GM23338 (cell line): ENCODE measurements around the gene PPP4R1. TPM values are rescaled to one million over a fixed set of nuclear protein-coding genes. Genes with fewer than 3 reads are reported as not detected.

ENCODE experiments used
- ATAC-seq: fragments of 200-7000 bp; cut with Tn5 transposase; 3 replicates; pipeline ENCODE4 v1.9.1; 2020
- DNase-seq: peaks from one replicate; pipeline ENCODE4 v3.0.0-alpha.2; 2015; ENCODE audit warnings: low spot score
- H2AFZ ChIP-seq: fragments of 200-600 bp; sonication (generic); 2 replicates; pipeline ENCODE4 v1.8.0; 2016; ENCODE audit warnings: antibody characterized with exemption, mild to moderate bottlenecking, moderate library complexity
- H3F3A ChIP-seq: fragments of 200-600 bp; sonication (generic); replicated peaks from 2 replicates; pipeline ENCODE4 v1.8.0; 2017; ENCODE audit warnings: antibody characterized with exemption, mixed run types, low read depth
- H3K27ac ChIP-seq: fragments of 200-600 bp; sonication (generic); 2 replicates; pipeline ENCODE4 v1.6.1; 2016; ENCODE audit warnings: low read depth
- H3K27me3 ChIP-seq: fragments of 200-600 bp; sonication (generic); 2 replicates; pipeline ENCODE4 v1.8.0; 2016; ENCODE audit warnings: mild to moderate bottlenecking, mixed run types, moderate library complexity; ENCODE audit not compliant: insufficient read depth
- H3K36me3 ChIP-seq: fragments of 200-600 bp; sonication (generic); 2 replicates; pipeline ENCODE4 v1.8.0; 2016; ENCODE audit warnings: mild to moderate bottlenecking; ENCODE audit not compliant: insufficient read depth
- H3K4me1 ChIP-seq: fragments of 200-600 bp; sonication (generic); 2 replicates; pipeline ENCODE4 v1.8.0; 2016; ENCODE audit warnings: mild to moderate bottlenecking, moderate library complexity; ENCODE audit not compliant: insufficient read depth
- H3K4me2 ChIP-seq: fragments of 200-600 bp; sonication (generic); 2 replicates; pipeline ENCODE4 v1.7.1; 2017; ENCODE audit warnings: mixed run types
- H3K4me3 ChIP-seq: fragments of 200-600 bp; sonication (generic); 2 replicates; pipeline ENCODE4 v1.6.1; 2016; ENCODE audit warnings: mixed run types
- H3K79me2 ChIP-seq: fragments of 200-600 bp; sonication (generic); replicated peaks from 2 replicates; pipeline ENCODE4 v1.8.0; 2017; ENCODE audit warnings: mild to moderate bottlenecking; ENCODE audit not compliant: insufficient read depth
- H3K9me2 ChIP-seq: fragments of 200-600 bp; sonication (generic); 2 replicates; pipeline ENCODE4 v1.8.0; 2017; ENCODE audit not compliant: insufficient read depth
- H4K20me1 ChIP-seq: fragments of 200-600 bp; sonication (generic); replicated peaks from 2 replicates; pipeline ENCODE4 v1.8.0; 2017; ENCODE audit warnings: mild to moderate bottlenecking; ENCODE audit not compliant: insufficient read depth
- H3K27ac Mint-ChIP-seq: 2 replicates; pipeline ENCODE4 v1.8.0; 2020; ENCODE audit warnings: inconsistent platforms, mild to moderate bottlenecking, moderate library complexity, mixed read lengths
- H3K27me3 Mint-ChIP-seq: 3 replicates; pipeline ENCODE4 v1.8.0; 2022; ENCODE audit warnings: low read depth, mild to moderate bottlenecking, moderate library complexity, mixed read lengths, inconsistent platforms; ENCODE audit not compliant: insufficient read depth, poor library complexity
- H3K36me3 Mint-ChIP-seq: 3 replicates; pipeline ENCODE4 v1.8.0; 2021; ENCODE audit warnings: low read depth, mild to moderate bottlenecking, inconsistent platforms, moderate library complexity, mixed read lengths
- H3K4me1 Mint-ChIP-seq: 3 replicates; pipeline ENCODE4 v1.8.0; 2020; ENCODE audit warnings: mild to moderate bottlenecking, inconsistent platforms, mixed read lengths
- H3K4me3 Mint-ChIP-seq: 3 replicates; pipeline ENCODE4 v1.8.0; 2021; ENCODE audit warnings: moderate library complexity, mild to moderate bottlenecking, inconsistent platforms, mixed read lengths
- H3K9me3 Mint-ChIP-seq: 3 replicates; pipeline ENCODE4 v1.8.0; 2020; ENCODE audit warnings: moderate library complexity, mild to moderate bottlenecking, inconsistent platforms, mixed read lengths
- CREB1 ChIP-seq: fragments of 250-450 bp; sonication (Bioruptor Pico); IDR thresholded peaks from 2 replicates; pipeline ENCODE4 v1.5.0; 2020; ENCODE audit warnings: low read depth, mild to moderate bottlenecking, moderate library complexity
- CTCF ChIP-seq, 2 experiments: fragments of 200-600 bp in 1 of 2; sonication (generic) in 1 of 2; conservative IDR thresholded peaks; 2 replicates each; pipeline versions ENCODE4 v1.5.1 to v1.6.1; 2016 to 2017; ENCODE audit warnings: antibody characterized with exemption in 2 of 2, low read depth in 2 of 2, mild to moderate bottlenecking in 2 of 2, moderate library complexity in 1 of 2
- ETS1 ChIP-seq: IDR thresholded peaks from 2 replicates; pipeline ENCODE4 v1.6.1; 2016; ENCODE audit warnings: antibody characterized with exemption
- EZH2 ChIP-seq: fragments of 200-600 bp; sonication (generic); IDR thresholded peaks from one replicate; pipeline ENCODE4 v1.8.0; 2017; ENCODE audit warnings: antibody characterized with exemption, mild to moderate bottlenecking, low read depth; ENCODE audit not compliant: unreplicated experiment
- EZH2phosphoT487 ChIP-seq: fragments of 200-600 bp; sonication (generic); IDR thresholded peaks from one replicate; pipeline ENCODE4 v1.8.1; 2018; ENCODE audit warnings: antibody characterized with exemption; ENCODE audit not compliant: unreplicated experiment
- JUNB ChIP-seq: IDR thresholded peaks from one replicate; pipeline ENCODE4 v1.6.1; 2016; ENCODE audit warnings: antibody characterized with exemption; ENCODE audit not compliant: unreplicated experiment
- NANOG ChIP-seq: IDR thresholded peaks from 2 replicates; pipeline ENCODE4 v1.6.1; 2016; ENCODE audit warnings: antibody characterized with exemption, borderline replicate concordance
- POLR2AphosphoS5 ChIP-seq: IDR thresholded peaks from 2 replicates; pipeline ENCODE4 v1.6.1; 2016; ENCODE audit warnings: antibody characterized with exemption, low read depth
- REST ChIP-seq: IDR thresholded peaks from one replicate; pipeline ENCODE4 v1.6.1; 2018; ENCODE audit warnings: antibody characterized with exemption; ENCODE audit not compliant: unreplicated experiment
- STAT1 ChIP-seq: IDR thresholded peaks from one replicate; pipeline ENCODE4 v1.6.1; 2016; ENCODE audit warnings: antibody characterized with exemption; ENCODE audit not compliant: unreplicated experiment
- ZNF114 ChIP-seq: fragments of 250-450 bp; sonication (Bioruptor Pico); IDR thresholded peaks from 2 replicates; pipeline ENCODE4 v1.5.0; 2020; ENCODE audit warnings: mild to moderate bottlenecking, moderate library complexity
- ZNF331 ChIP-seq: fragments of 250-450 bp; sonication (Bioruptor Pico); IDR thresholded peaks from 2 replicates; pipeline ENCODE4 v1.5.0; 2020; ENCODE audit warnings: low read depth, mild to moderate bottlenecking, moderate library complexity
- ZNF462 ChIP-seq: fragments of 250-450 bp; sonication (Bioruptor Pico); IDR thresholded peaks from 2 replicates; pipeline ENCODE4 v1.5.0; 2020; ENCODE audit warnings: mild to moderate bottlenecking, moderate library complexity
- polyA plus RNA-seq: library from polyadenylated mRNA; unstranded; fragments of >200 nt; fragmentation: Nextera tagmentation; extraction: Ambion mirVana; gene quantifications from 2 replicates; pipeline ENCODE4 v1.2.1, GENCODE V29; 2016
- total RNA-seq: library from RNA; depleted of rRNA; stranded (reverse); fragments of >200 nt; shearing (Covaris generic); gene quantifications from 2 replicates; pipeline ENCODE4 v1.2.3, GENCODE V29; 2014

Gene PPP4R1
- total and polyA plus RNA-seq, 2 experiments from 2014 or later = 18.1 to 79.4 TPM

GRCh38 chr18:9558387-9559064 lies 55.8 kb downstream of the PPP4R1 start:
- Mint-ChIP-seq H3K9me3 (peaks cover 3% of the 10 kb centered on the region; the same call in 1 of the 3 replicates), H3K27me3 (no peaks in the 10 kb centered on the region), H3K4me1 (no peaks in the 10 kb centered on the region), H3K27ac (peak overlapping the region; percentile 46), H3K4me3 (no peak overlapping the region), H3K36me3 (peaks cover 79% of the 10 kb centered on the region)
- Histone ChIP-seq H3K36me3 (peaks cover 31% of the 10 kb centered on the region), H3K4me1 (no peaks in the 10 kb centered on the region), H3K27ac (no peak overlapping the region), H3K9me2 (no peaks in the 10 kb centered on the region), H3F3A (no peaks in the 10 kb centered on the region), H2AFZ (no peak overlapping the region), H3K4me3 (no peak overlapping the region), H3K4me2 (no peak overlapping the region), H3K27me3 (no peaks in the 10 kb centered on the region), H3K79me2 (no peaks in the 10 kb centered on the region), H4K20me1 (no peaks in the 10 kb centered on the region)
- no peak for TF ChIP-seq JUNB
- TF ChIP-seq EZH2phosphoT487 = no peak
- no peak for TF ChIP-seq ETS1
- no peak for TF ChIP-seq NANOG
- TF ChIP-seq ZNF114 = no peak
- TF ChIP-seq REST = no peak
- TF ChIP-seq ZNF462 (CRISPR knock-in tag) = no peak
- no peak for TF ChIP-seq CTCF (conservative IDR thresholded peaks at IDR 0.05; ENCODE audit: low read depth in 2 of 2)
- no peak for TF ChIP-seq EZH2
- TF ChIP-seq CREB1 = no peak
- TF ChIP-seq STAT1 = no peak
- TF ChIP-seq POLR2AphosphoS5 = no peak
- no peak for TF ChIP-seq ZNF331 (CRISPR knock-in tag)
- DNase-seq (no peak), ATAC-seq (no peak)
